GM12875 (cell line): ENCODE results near the gene ZSWIM1.
"Not testable (repeated sequence)": the region's sequence is repeated elsewhere in the genome, so short reads cannot be mapped to it uniquely, and the experiment has no call there.

Experiments
- H3K4me3 ChIP-seq: one replicate; pipeline ENCODE4 v1.5.1; 2011; ENCODE audit warnings: low read depth, low read length, control low read depth
- CTCF ChIP-seq: IDR thresholded peaks from 2 replicates; pipeline ENCODE4 v1.5.1; 2011; ENCODE audit warnings: low read depth, mild to moderate bottlenecking, control low read depth, inconsistent platforms, low read length, moderate library complexity, borderline replicate concordance; ENCODE audit not compliant: insufficient read depth

Gene ZSWIM1

GRCh38 chr20:45896641-45897161, 15.7 kb downstream of the ZSWIM1 start:
- no peak for TF ChIP-seq CTCF
- no peak overlapping the region for H3K4me3 ChIP-seq

- H3K4me3 ChIP-seq, result no peak overlapping the region
- TF ChIP-seq CTCF, result no peak
Measured at GRCh38 chr20:45897289-45897688, 16.3 kb downstream of the ZSWIM1 start.

GRCh38 chr20:45897692-45898091, 16.7 kb downstream of the ZSWIM1 start:
- TF ChIP-seq CTCF, result no peak
- H3K4me3 ChIP-seq, result no peak overlapping the region

GRCh38 chr20:45898285-45898684, 17.3 kb downstream of the ZSWIM1 start:
- no peak overlapping the region for H3K4me3 ChIP-seq
- no peak for TF ChIP-seq CTCF

- TF ChIP-seq CTCF, result no peak
- H3K4me3 ChIP-seq, result no peak overlapping the region
Measured at GRCh38 chr20:45899046-45899835, 18.2 kb downstream of the ZSWIM1 start.

- not testable (repeated sequence) for H3K4me3 ChIP-seq
Measured at GRCh38 chr20:45901332-45901731, 20.3 kb downstream of the ZSWIM1 start.

GRCh38 chr20:45902199-45902701, 21.2 kb downstream of the ZSWIM1 start:
- H3K4me3 ChIP-seq, result no peak overlapping the region
- no peak for TF ChIP-seq CTCF
